ENCODE data around the gene GALNS. TPM values are rescaled to one million over a fixed set of nuclear protein-coding genes. Genes with fewer than 3 reads are reported as not detected.

Gene GALNS
- total and polyA plus RNA-seq, 7 donors = 4.8 to 15.4 (median 10.4) TPM

GRCh38 chr16:88779406-88780141 lies 77.2 kb downstream of the GALNS start:
- Histone ChIP-seq H3K27ac (no peak overlapping the region), H3K9me3 (no peaks in the 10 kb centered on the region), H3K4me1 (peaks cover 15% of the 10 kb centered on the region), H3K27me3 (ENCODE audit: insufficient read depth in 3 of 3, low read length in 2 of 3) (peaks cover 0 to 34% (median 9%) of the 10 kb centered on the region in 3 donors), H3K4me3 (no peak overlapping the region), H3K36me3 (ENCODE audit: insufficient read depth in 1 of 2, low read depth in 1 of 2) (no peaks in the 10 kb centered on the region)
- no peak for TF ChIP-seq CTCF (IDR thresholded peaks at IDR 0.05)
- DNase-seq (peak in 1 of 2 donors; percentile 69), ATAC-seq (peak in 1 of 4 donors; percentile 21)
- 44 to 56% (median 50%) methylated on average over 33 to 34 of the region's 34 CpGs for WGBS, 3 donors
- intact Hi-C loops (cut with DNase I) = loop anchor here in 1 of 2 donors (2.0 kb wide), 1 partner anchor 37 kb away; no protein-coding TSS in a partner anchor

GRCh38 chr16:88778541-88779065 lies 78.1 kb downstream of the GALNS start:
- intact Hi-C loops (cut with DNase I) = no loop called here
- no peak for ATAC-seq
- Histone ChIP-seq H3K27me3 (ENCODE audit: insufficient read depth in 3 of 3, low read length in 2 of 3) (peaks cover 0 to 25% (median 7%) of the 10 kb centered on the region in 3 donors), H3K27ac (no peak overlapping the region), H3K4me3 (no peak overlapping the region), H3K4me1 (peaks cover 8% of the 10 kb centered on the region), H3K36me3 (ENCODE audit: insufficient read depth in 1 of 2, low read depth in 1 of 2) (no peaks in the 10 kb centered on the region), H3K9me3 (no peaks in the 10 kb centered on the region)
- DNase-seq = peak in 1 of 2 donors; percentile 32
- 54 to 82% (median 66%) methylated on average over 30 of the region's 30 CpGs for WGBS, 3 donors
- TF ChIP-seq CTCF (IDR thresholded peaks at IDR 0.05) = no peak

- H3K9me3 ChIP-seq = no peaks in the 10 kb centered on the region
- DNase-seq = no peak
- intact Hi-C loops (cut with DNase I) = no loop called here
- ATAC-seq = no peak
- H3K36me3 ChIP-seq (ENCODE audit: insufficient read depth in 1 of 2, low read depth in 1 of 2) = no peaks in the 10 kb centered on the region
- TF ChIP-seq CTCF (IDR thresholded peaks at IDR 0.05) = no peak
- H3K27me3 ChIP-seq (ENCODE audit: insufficient read depth in 3 of 3, low read length in 2 of 3) = peaks cover 0 to 27% (median 8%) of the 10 kb centered on the region in 3 donors
- H3K4me3 ChIP-seq = no peak overlapping the region
- no peak overlapping the region for H3K27ac ChIP-seq
- 52 to 85% (median 62%) methylated on average over 7 of the region's 7 CpGs for WGBS, 3 donors
- peaks cover 8% of the 10 kb centered on the region for H3K4me1 ChIP-seq
These were observed 78.5 kb downstream of the GALNS start for GRCh38 chr16:88778271-88778525.

- no peak for TF ChIP-seq CTCF (IDR thresholded peaks at IDR 0.05)
- peaks cover 0 to 27% (median 5%) of the 10 kb centered on the region in 3 donors for H3K27me3 ChIP-seq (ENCODE audit: insufficient read depth in 3 of 3, low read length in 2 of 3)
- intact Hi-C loops (cut with DNase I) = no loop called here
- WGBS, 3 donors = 82 to 90% (median 86%) methylated on average over 33 to 34 of the region's 34 CpGs
- no peak overlapping the region for H3K4me3 ChIP-seq
- no peaks in the 10 kb centered on the region for H3K9me3 ChIP-seq
- ATAC-seq = no peak
- peak in 1 of 2 donors; percentile 35 for DNase-seq
- no peaks in the 10 kb centered on the region for H3K36me3 ChIP-seq (ENCODE audit: insufficient read depth in 1 of 2, low read depth in 1 of 2)
- peaks cover 8% of the 10 kb centered on the region for H3K4me1 ChIP-seq
- no peak overlapping the region for H3K27ac ChIP-seq
These were observed 79.1 kb downstream of the GALNS start for GRCh38 chr16:88777471-88778270.
